BJ (cell line): ENCODE results near the gene MAPK1. TPM values are rescaled to one million over a fixed set of nuclear protein-coding genes. Genes with fewer than 3 reads are reported as not detected.
"Not testable (repeated sequence)": the region's sequence is repeated elsewhere in the genome, so short reads cannot be mapped to it uniquely, and the experiment has no call there.

Source experiments
- CTCF ChIA-PET: fragments of 350-600 bp; formaldehyde crosslinking; extraction: SDS; loops from one replicate; lab custom pipeline; 2021; ENCODE audit warnings: antibody characterized with exemption, inconsistent platforms; lab: Yijun Ruan, JAX
- POLR2A ChIA-PET: fragments of 300-600 bp; sonication (Branson Sonifier 250); formaldehyde crosslinking; extraction: SDS; loops from one replicate; lab custom pipeline; 2021; ENCODE audit warnings: antibody characterized with exemption; lab: Charles Lee
- DNase-seq: peaks from one replicate; pipeline ENCODE4 v3.0.0-alpha.2; 2011; ENCODE audit warnings: low read depth
- H3K27me3 ChIP-seq: 2 replicates; pipeline ENCODE4 v1.6.0; 2011; ENCODE audit warnings: low read length; ENCODE audit not compliant: control insufficient read depth, insufficient read depth
- H3K36me3 ChIP-seq: 2 replicates; pipeline ENCODE4 v1.5.1; 2011; ENCODE audit warnings: low read length; ENCODE audit not compliant: control insufficient read depth, insufficient read depth
- H3K4me3 ChIP-seq: 2 replicates; pipeline ENCODE4 v1.5.1; 2011; ENCODE audit warnings: low read depth, mild to moderate bottlenecking, control low read depth, low read length
- CTCF ChIP-seq: IDR thresholded peaks from 2 replicates; pipeline ENCODE4 v1.5.1; 2011; ENCODE audit warnings: low read depth, mild to moderate bottlenecking, control low read depth, inconsistent platforms, low read length, moderate library complexity; ENCODE audit not compliant: insufficient read depth
- polyA plus RNA-seq: library from polyadenylated mRNA; depleted of rRNA; stranded (reverse); fragments of >200 nt; gene quantifications from 2 replicates; pipeline ENCODE4 v1.2.3, GENCODE V29; 2011

Gene MAPK1
- polyA plus RNA-seq, 1 experiment, result 119 TPM

DNA sequence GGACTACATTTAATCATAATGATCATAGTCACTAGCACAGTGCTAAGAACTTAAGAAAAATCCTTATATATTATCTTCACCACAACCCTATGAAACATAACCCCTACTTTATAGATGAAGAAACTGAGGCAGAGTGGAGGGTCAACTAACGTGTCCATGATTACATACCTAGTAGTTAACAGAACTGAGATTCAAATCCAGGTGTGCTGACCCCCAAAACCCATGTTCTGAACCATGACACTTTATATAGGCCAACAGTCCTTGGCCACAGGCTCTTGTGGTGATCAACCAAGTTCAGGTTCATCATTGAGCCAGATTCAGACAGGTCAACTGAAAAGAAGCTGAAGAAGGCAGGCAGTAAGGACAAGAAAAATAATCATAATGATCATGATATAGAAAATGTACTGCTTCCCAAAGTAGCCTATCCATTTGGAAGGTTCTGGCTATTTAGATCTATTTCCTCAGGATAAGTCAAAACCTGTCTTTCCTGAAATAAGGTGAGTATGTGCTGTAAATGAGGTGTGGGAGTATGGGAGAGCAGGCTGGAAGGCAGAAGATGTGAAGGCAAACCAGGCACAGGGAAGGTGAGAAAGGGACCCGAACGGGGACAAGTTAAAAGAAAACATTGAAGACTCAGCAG lies 39.7 kb downstream of the MAPK1 start:
- Histone ChIP-seq H3K27me3 (no peaks in the 10 kb centered on the region), H3K36me3 (no peaks in the 10 kb centered on the region), H3K4me3 (no peak overlapping the region)
- ChIA-PET POLR2A (no interaction called here), CTCF (no interaction called here)
- no peak for TF ChIP-seq CTCF
- no peak for DNase-seq

DNA sequence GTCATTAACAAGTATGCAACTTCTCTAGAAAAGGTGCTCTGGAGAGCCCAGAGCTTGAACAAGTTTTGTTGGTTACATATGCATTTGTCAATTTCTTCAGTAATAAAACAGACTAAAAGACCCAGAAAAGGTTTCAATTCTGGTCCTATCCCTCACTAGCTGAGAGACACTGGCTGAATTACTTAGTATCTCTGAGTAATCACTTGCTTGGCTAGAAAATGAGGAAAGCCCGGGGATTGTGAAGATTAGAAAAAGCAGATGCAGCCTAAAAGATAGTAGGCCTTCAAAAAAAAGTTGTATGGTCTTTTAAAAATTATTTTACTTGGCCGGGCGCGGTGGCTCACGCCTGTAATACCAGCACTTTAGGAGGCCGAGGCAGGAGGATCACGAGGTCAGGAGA lies 41.2 kb downstream of the MAPK1 start:
- no peak for DNase-seq
- no peak for TF ChIP-seq CTCF
- POLR2A ChIA-PET, result no interaction called here
- Histone ChIP-seq H3K4me3 (no peak overlapping the region), H3K36me3 (no peaks in the 10 kb centered on the region), H3K27me3 (no peaks in the 10 kb centered on the region)
- CTCF ChIA-PET, result interaction anchor here (0.6 to 1.6 kb wide), 3 partner anchors 8 to 111 kb away, joined by 3 to 5 read pairs (median 3); no protein-coding TSS in a partner anchor

GRCh38 chr22:21824962-21825361 lies 42.5 kb downstream of the MAPK1 start:
- CTCF ChIA-PET, result interaction anchor here (1.0 to 1.6 kb wide), 3 partner anchors 10 to 112 kb away, joined by 3 to 5 read pairs (median 4); no protein-coding TSS in a partner anchor
- POLR2A ChIA-PET, H3K36me3 ChIP-seq, DNase-seq, H3K4me3 ChIP-seq, H3K27me3 ChIP-seq: not testable (repeated sequence)

- ChIA-PET CTCF (interaction anchor here (1.2 kb wide), 1 partner anchor 50 kb away, joined by 3 read pairs; no protein-coding TSS in a partner anchor), POLR2A (no interaction called here)
- TF ChIP-seq CTCF, result no peak
Observed at GRCh38 chr22:21824445-21824912, 43.0 kb downstream of the MAPK1 start.

DNA sequence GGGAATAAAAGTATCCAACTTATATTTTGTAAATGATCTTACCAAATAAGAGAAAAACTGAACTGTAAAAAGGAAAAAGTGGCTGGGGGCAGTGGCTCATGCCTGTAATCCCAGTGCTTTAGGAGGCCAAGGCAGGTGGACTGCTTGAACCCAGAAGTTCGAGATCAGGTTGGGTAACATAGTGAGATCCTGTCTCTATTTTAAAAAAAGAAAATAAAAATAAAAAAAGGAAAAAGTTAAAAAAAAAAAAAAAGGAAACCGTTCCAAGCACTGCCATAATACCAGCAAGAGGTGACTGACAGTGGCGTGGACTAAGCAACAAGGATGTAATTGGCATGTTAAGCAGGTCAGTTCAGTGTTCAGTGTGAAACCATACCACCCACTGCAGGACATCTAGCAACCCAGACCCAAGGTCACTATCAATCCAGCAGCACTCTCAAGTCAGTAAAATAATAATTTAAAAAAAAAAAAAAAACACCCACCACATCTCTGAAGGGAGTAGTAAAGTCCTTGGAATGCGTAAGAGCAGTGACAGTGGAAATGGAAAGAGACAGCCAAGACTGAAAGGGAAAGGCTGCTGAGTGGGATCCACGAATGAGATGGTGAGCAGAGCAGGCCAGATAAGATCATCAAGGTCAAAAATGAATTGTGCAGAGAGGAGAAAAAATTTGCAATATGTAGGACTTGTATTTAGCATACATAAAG lies 43.6 kb downstream of the MAPK1 start:
- Histone ChIP-seq H3K27me3 (no peaks in the 10 kb centered on the region), H3K4me3 (no peak overlapping the region), H3K36me3 (no peaks in the 10 kb centered on the region)
- TF ChIP-seq CTCF, result no peak
- ChIA-PET CTCF (interaction anchor here (1.2 kb wide), 1 partner anchor 49 kb away, joined by 3 read pairs; no protein-coding TSS in a partner anchor), POLR2A (no interaction called here)
- DNase-seq, result no peak

More at GRCh38 chr22:21824445-21824912, 43.0 kb downstream of the MAPK1 start:
- Histone ChIP-seq H3K36me3 (no peaks in the 10 kb centered on the region), H3K4me3 (no peak overlapping the region), H3K27me3 (no peaks in the 10 kb centered on the region)
- DNase-seq, result no peak
